Mammary epithelial cell (primary cell): ENCODE measurements around the gene PDE11A.

Source experiments
- EZH2 ChIP-seq: IDR thresholded peaks from 2 replicates; pipeline ENCODE4 v1.6.1; 2012; ENCODE audit warnings: low read length, inconsistent platforms, borderline replicate concordance
- TF ChIP-seq, protein P1 (sequence below), 2 donors: IDR thresholded peaks in 1 of 2; conservative IDR thresholded peaks in 1 of 2; 2 replicates each; pipeline ENCODE4 v1.5.1; 2011 to 2012; ENCODE audit warnings: inconsistent platforms in 2 of 2, low read length in 2 of 2, mild to moderate bottlenecking in 2 of 2, control low read depth in 1 of 2, low read depth in 1 of 2; ENCODE audit not compliant: insufficient read depth in 1 of 2; ENCODE audit errors: extremely low read depth in 1 of 2

DNA sequence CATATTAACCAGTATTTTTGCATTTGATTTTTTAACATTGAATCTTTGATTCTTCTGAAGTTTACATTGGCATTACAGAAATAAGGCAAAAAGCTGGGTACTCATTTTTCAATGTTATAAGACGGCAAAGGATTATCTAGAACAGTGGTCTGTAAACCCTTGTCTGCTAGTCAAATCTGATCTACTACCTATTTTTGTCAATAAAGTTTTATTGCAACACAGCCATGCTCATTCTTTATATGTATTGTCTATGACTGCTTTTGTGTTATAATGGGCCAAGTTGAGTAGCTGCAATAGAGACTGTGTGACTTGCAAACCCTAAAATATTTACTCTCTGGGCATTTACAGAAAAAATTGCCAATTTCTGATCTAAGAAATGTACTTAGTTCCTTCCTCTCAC is 181.0 kb downstream of the PDE11A start:
- TF ChIP-seq, protein P1, sequence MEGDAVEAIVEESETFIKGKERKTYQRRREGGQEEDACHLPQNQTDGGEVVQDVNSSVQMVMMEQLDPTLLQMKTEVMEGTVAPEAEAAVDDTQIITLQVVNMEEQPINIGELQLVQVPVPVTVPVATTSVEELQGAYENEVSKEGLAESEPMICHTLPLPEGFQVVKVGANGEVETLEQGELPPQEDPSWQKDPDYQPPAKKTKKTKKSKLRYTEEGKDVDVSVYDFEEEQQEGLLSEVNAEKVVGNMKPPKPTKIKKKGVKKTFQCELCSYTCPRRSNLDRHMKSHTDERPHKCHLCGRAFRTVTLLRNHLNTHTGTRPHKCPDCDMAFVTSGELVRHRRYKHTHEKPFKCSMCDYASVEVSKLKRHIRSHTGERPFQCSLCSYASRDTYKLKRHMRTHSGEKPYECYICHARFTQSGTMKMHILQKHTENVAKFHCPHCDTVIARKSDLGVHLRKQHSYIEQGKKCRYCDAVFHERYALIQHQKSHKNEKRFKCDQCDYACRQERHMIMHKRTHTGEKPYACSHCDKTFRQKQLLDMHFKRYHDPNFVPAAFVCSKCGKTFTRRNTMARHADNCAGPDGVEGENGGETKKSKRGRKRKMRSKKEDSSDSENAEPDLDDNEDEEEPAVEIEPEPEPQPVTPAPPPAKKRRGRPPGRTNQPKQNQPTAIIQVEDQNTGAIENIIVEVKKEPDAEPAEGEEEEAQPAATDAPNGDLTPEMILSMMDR (conservative IDR thresholded peaks at IDR 0.05 in 1 of 2, IDR thresholded peaks at IDR 0.05 in 1 of 2; ENCODE audit: extremely low read depth in 1 of 2, insufficient read depth in 1 of 2, low read depth in 1 of 2, low read length in 2 of 2): no peak
- no peak for TF ChIP-seq EZH2
